ENCODE data around the gene SCAF4.
A peak's percentile ranks its signal among the peaks of the same experiment; 100 is the strongest.
"Not testable (repeated sequence)": the region's sequence is repeated elsewhere in the genome, so short reads cannot be mapped to it uniquely, and the experiment has no call there.

SCAF4 gene

DNA sequence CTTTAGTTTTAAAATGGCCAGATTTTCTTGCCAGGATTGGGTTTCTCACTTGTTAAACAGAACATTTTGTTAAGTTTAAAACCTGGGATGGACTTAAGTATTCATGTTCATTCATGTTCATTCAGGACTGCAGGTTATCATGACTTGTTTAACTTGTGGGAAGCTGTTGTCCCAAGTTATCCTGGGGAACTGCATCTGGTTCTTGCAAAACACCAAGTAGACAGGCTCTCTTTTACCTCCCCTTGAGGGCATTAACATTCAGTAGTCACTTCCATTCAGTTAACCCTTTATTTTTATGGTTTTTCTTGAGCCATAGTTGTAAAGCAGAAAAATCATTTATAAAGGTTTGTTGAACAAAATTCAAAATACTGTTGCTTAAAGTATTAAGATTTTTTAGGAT lies 64.3 kb downstream of the SCAF4 start:
- DNase-seq = no peak

DNA sequence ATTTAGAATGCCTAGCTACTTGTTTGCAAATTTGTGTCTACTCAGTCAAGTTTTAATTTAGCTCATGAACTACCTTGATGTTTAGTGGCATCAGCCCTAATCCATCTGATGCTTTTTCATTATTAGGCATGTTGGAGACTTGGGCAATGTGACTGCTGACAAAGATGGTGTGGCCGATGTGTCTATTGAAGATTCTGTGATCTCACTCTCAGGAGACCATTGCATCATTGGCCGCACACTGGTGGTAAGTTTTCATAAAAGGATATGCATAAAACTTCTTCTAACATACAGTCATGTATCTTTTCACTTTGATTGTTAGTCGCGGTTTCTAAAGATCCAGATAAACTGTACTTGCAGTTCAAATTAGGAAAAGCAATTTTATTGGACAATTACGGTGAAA lies 64.8 kb downstream of the SCAF4 start:
- no peak for DNase-seq

DNA sequence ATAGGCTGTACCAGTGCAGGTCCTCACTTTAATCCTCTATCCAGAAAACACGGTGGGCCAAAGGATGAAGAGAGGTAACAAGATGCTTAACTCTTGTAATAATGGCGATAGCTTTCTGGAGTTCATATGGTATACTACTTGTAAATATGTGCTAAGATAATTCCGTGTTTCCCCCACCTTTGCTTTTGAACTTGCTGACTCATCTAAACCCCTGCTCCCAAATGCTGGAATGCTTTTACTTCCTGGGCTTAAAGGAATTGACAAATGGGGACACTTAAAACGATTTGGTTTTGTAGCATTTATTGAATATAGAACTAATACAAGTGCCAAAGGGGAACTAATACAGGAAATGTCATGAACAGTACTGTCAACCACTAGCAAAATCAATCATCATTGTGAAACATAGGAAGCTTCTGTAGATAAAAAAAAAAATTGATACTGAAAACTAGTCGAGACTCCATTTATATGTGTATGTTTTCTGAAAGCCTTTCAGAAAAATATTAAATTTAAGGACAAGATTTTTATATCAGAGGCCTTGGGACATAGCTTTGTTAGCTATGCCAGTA lies 65.4 kb downstream of the SCAF4 start:
- no peak for DNase-seq

DNA sequence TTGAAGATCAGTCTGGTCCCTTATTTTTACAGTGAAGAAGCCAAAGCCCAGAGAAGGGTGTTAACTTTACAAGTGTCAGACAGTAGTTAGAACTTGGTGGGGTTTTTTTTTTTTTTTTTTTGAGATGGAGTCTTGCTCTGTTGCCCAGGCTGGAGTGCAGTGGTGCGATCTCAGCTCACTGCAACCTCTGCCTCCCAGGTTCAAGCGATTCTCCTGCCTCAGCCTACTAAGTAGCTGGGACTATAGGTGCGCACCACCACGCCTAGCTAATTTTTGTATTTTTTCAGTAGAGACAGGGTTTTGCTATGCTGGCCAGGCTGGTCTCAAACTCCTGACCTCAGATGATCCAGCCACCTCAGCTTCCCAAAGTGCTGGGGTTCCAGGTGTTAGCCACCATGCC lies 66.0 kb downstream of the SCAF4 start:
- not testable (repeated sequence) for DNase-seq

DNA sequence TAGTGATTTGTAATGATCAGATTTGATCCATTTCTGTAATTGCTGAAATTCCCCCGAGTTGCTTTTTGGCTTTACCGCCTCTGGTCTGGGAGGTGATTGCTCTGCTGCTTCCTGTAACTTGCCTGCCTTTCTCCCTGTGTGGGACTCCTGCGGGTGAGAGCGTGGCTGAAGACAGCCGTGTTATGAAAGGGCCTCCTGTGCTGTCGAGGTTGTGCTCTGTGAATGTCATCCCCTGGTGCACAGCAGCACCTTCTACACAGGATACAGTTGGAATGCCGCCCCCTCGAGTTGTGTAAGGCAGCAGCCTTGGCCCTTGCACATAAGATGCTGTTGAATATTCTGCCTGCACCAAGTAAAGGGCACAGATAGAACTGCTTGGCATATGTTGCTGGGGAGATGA lies 66.5 kb downstream of the SCAF4 start:
- DNase-seq = peak in 1 of 2 donors; percentile 32

DNA sequence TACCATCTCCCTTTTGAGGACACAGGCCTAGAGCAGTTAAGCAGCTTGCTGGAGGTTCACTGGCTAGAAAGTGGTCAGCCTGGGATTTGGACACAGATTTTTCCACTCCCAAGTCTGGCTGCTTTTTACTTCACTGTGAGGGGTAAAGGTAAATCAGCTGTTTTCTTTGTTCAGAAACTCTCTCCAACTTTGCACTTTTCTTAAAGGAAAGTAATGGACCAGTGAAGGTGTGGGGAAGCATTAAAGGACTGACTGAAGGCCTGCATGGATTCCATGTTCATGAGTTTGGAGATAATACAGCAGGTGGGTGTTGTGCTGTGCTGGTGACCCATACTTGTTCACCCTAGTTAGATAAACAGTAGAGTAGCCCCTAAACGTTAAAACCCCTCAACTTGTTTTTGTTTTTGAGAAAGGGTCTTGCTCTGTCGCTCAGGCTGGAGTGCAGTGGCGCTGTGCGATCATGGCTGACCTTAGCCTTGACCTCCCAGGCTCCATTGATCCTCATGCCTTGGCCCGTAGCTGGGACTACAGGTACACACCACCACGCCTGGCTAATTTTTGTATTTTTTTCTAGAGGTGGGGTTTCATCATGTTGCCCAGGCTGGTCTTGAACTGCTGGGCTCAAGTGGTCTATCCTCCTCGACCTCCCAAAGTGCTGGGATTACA lies 68.2 kb downstream of the SCAF4 start:
- no peak for DNase-seq

DNA sequence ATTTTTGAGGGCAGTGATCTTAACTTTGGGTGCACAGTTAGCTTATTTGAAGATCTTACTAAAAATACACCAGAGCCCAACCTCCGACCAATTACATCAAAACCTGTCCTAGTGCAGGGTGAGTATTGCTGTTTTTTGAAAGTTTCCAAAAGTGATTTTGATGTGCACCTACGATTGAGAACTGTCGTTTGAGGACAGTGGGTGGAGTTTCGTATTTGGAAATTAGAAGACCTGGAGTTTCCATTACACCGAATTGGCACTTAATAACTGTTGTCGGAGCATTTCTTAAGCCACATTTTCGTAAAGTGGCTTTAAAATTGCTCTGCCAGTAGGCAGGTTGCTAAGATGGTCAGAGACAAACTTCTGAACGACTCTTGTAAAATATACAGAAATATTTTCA lies 71.3 kb downstream of the SCAF4 start:
- DNase-seq = no peak

DNA sequence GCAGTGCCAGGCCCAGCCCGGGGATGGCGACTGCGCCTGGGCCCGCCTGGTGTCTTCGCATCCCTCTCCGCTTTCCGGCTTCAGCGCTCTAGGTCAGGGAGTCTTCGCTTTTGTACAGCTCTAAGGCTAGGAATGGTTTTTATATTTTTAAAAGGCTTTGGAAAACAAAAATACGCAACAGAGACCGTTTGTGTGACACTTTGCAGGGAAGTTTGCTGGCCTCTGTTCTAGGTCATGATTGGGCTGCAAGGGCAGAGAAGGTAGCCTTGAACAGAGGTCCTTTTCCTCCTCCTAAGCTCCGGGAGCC lies 71.7 kb downstream of the SCAF4 start:
- no peak for DNase-seq

DNA sequence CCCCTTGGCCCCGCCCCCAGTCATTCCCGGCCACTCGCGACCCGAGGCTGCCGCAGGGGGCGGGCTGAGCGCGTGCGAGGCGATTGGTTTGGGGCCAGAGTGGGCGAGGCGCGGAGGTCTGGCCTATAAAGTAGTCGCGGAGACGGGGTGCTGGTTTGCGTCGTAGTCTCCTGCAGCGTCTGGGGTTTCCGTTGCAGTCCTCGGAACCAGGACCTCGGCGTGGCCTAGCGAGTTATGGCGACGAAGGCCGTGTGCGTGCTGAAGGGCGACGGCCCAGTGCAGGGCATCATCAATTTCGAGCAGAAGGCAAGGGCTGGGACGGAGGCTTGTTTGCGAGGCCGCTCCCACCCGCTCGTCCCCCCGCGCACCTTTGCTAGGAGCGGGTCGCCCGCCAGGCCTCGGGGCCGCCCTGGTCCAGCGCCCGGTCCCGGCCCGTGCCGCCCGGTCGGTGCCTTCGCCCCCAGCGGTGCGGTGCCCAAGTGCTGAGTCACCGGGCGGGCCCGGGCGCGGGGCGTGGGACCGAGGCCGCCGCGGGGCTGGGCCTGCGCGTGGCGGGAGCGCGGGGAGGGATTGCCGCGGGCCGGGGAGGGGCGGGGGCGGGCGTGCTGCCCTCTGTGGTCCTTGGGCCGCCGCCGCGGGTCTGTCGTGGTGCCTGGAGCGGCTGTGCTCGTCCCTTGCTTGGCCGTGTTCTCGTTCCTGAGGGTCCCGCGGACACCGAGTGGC lies 72.2 kb downstream of the SCAF4 start, which contains the start of gene SOD1:
SOD1 (plus strand) TSS at position 158 of the 723 bp plus-strand sequence; CDS start at position 235, 77 bp downstream.
- DNase-seq = peak; percentile 96 to 97

DNA sequence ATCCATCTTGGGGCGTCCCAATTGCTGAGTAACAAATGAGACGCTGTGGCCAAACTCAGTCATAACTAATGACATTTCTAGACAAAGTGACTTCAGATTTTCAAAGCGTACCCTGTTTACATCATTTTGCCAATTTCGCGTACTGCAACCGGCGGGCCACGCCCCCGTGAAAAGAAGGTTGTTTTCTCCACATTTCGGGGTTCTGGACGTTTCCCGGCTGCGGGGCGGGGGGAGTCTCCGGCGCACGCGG lies 72.7 kb downstream of the SCAF4 start:
- DNase-seq = no peak

DNA sequence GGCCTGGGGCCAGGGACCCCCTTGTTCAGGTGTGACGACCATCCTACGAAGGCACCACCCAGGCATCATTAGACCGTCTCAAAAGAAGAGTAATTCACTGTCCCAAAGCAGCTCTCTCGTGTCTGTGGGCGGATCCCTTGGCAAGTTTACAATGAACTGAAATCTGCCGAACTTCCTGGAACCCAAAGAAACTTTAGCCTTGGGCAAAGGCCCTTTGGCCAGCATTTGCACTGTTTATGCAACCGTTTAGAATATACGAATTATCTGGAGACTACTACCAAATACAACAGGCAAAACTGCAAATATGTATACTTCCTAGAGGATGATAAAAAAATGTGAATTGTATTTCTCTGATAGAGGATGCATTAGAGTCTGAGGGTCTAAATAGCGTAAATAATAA lies 73.9 kb downstream of the SCAF4 start:
- no peak for DNase-seq

DNA sequence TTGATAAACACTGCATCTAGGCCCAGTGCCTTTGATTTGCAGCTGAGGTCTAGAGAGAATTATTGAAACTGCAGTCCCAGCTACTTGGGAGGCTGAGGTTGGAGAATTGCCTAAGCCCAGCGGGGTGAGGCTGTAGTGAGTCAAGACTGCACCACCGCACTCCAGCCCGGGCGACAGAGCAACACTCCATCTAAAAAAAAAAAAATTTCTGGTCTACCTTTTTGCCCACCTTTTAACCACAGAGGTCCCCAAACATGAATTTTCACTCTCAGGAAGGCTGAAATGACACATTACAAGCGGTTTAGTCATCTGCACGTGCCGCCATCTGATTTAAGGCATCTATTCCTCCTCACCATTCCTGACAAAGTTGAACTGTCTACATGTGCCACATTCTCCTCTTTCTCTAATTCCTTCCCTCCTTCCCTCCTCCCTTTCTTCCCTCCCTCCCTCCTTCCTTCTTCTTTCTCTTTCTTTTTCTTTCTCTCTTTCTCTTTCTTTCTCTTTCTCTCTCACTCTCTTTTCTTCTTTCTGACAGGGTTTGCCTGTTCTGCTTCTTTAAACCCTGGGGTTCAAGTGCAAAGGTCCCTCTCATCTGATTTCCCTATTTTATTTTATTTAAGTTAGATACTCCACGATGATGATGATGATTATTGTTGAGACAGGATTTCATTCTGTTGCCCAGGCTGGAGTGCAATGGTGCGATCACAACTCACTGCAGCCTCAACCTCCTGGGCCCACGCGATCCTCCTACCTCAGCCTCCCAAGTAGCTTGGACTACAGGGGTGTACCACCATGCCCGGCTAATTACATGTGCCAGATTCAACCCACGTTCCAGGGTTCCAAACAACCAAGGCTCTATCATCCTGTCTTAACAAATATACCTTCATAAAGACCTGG lies 75.5 kb downstream of the SCAF4 start:
- peak; percentile 55 to 68 for DNase-seq

DNA sequence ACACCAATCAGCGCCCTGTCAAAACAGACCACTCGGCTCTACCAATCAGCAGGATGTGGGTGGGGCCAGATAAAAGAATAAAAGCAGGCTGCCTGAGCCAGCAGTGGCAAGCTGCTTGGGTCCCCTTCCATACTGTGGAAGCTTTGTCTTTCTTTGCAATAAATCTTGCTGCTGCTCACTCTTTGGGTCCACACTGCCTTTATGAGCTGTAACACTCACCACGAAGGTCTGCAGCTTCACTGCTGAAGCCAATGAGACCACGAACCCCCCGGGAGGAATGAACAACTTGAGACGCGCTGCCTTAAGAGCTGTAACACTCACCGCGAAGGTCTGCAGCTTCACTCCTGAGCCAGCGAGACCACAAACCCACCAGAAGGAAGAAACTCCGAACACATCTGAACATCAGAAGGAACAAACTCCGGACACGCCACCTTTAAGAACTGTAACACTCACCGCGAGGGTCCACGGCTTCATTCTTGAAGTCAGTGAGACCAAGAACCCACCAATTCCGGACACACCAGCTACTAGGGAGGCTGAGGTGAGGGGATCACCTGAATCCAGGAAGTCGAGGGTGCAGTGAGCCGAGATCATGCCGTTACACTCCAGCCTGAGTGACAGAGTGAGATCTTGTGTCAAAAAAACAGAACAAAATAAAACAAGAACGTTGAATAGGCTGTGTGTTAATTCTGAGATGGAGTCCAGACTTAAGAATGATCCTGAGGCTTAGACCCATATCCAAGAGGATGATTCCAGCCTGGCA lies 76.9 kb downstream of the SCAF4 start:
- DNase-seq = not testable (repeated sequence)

DNA sequence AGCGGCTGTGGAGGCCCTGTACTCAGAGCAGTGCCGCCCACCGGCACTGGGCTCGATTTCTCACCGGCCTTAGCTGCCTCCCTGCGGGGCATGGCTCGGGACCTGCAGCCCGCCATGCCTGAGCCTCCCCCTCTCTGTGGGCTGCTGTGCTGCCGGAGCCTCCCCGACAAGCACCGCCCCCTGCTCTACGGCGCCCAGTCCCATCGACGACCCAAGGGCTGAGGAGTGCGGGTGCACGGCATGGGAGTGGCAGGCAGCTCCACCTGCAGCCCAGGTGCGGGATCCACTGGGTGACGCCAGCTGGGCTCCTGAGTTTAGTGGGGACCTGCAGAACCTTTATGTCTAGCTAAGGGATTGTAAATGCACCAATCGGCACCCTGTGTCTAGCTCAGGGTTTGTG lies 77.6 kb downstream of the SCAF4 start:
- no peak for DNase-seq

DNA sequence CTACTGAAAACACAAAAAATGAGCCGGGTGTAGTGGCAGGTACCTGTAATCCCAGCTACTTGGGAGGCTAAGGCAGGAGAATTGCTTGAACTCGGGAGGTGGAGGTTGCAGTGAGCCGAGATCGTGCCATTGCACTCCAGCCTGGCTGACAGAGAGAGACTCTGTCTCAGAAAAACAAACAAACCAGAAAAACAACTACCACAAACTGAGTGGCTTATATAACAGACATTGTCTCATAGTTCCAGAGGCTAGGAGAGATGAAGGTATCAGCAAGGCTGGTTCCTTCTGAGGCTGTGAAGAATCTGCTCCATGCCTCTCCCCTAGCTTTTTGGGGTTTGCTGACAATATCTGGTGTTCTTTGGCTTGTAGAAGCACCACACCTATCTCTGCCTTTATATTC lies 80.4 kb downstream of the SCAF4 start:
- DNase-seq = not testable (repeated sequence)

DNA sequence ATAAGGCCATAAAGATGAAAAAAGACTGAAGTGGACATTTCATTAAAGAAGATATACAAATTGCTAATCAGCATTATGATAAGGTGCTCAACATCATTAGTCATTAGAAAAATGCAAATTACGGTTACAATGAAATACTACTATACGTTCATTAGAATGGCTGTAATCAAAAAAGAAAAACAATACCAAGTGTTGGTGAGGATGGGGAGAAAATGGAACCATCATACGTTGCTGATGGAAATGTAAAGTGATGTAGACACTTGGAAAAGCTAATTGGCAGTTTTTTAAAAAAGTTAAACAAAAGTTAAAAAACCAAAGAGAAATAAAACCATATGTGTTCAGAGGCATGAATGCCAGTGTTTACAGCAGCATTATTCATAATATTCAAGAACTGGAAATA lies 81.0 kb downstream of the SCAF4 start:
- DNase-seq = no peak

DNA sequence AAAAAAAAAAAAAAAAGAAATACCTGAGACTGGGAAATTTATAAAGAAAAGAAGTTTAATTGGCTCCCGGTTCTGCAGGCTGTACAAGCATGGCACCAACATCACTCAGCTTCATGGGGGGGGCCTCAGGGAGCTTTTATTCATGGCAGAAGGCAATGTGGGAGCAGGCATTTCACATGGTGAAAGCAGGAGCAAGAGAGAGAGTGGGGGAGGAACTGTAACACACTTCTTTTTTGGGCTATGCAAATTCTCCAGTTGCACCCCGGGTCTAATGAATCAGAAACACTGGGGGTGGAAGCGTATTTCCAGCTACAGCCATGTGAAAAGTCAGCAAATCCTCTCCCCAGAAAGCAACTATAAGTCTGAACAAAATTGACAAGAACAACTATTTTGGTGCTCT lies 84.3 kb downstream of the SCAF4 start:
- DNase-seq = no peak

DNA sequence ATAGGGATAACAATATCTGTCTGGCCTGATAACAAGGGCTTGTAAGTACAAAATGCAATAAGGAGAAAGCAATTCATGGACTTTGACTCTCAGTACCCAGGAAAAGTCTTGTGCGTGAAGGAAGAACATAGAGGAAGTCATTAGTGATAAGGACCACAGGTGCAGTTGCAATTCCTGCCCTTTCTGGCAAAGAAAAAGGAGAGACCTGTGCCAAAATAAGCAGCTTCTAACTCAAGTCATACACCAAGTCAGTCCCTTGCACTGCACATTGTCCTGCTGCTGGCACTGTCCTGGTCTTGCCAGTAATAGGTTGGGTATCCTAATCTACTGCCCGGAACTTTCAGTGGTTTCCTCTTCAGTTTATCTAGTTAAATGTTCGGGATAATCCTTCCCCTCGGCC lies 87.3 kb downstream of the SCAF4 start:
- no peak for DNase-seq

DNA sequence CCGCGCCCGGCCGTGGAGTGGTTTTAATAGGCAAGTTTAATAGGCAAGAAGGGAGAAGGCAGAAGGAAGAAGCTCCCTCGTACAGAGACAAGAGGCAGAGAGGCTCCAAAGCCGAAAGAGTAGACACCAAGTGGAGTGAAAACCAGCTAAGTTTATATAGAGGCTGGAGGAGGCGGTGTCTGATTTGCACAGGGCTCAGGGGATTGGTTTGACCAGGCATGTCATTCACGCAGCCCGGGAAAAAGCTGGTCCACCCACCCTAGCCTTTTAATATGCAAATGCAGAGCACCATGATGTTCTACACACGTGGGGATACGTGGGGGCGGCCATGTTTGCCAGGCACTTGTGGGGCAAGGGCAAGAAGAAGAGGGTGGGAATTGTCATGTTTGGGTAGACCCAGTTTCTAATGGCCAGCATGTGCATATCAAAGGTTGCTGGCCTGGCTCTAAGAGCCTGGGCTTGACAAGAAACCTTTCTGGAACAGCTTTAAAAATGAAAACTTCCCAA lies 90.4 kb downstream of the SCAF4 start:
- DNase-seq = no peak

DNA sequence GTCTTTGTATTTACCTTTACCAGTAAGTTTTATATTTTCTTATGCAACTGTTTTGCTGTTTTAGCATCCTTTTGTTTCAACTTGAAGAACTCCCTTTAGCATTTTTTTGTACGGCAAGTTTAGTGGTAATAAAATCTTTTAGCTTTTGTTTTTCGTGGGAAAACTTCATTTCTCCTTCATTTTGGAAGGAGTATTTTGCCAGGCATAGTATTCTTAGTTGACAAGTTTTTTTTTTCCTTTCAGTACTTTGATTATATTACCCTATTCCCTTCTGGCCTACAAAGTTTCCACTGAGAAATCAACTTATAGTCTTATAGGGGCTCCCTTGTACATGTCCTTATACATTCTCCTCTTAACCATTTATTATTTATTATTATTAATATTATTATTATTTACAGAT lies 95.0 kb downstream of the SCAF4 start:
- DNase-seq = no peak

DNA sequence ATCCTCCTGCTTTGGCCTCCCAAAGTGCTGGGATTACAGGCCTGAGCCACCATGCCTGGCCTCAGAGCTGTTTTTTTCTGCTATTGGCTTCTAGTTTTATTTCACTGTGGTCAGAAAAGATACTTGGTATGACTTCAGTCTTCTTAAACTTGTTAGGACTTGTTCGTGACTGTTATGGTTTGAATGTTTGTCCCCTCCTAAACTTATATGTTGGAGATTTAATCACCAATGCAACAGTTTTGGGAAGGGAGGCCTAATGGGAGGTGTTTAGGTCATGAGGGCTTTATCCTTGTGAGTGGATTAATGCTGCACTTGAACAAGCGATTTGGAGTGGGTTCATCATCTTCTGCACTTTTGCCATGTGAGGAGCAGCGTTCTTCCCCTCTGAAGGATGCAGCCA lies 96.9 kb downstream of the SCAF4 start:
- no peak for DNase-seq

DNA sequence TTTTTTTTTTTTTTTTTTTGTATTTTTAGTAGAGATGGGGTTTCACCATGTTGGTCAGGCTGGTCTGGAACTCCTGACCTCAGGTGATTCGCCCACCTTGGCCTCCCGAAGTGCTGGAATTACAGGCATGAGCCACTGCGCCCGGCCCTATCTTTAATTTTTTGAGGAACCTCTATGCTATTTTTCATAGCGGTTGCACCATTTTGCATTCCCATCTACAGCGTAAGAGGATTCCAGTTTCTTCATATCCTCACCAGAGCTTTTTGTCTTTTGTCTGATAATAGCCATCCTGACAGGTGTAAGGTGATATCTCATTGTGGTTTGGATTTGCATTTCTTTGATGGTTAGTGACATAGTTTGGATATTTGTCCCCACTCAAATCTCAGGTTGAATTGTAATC lies 100.0 kb downstream of the SCAF4 start:
- not testable (repeated sequence) for DNase-seq
